Breast epithelium (tissue), 3 donors: ENCODE data around the gene ADAMTSL3.

Experiments
- CTCF ChIP-seq, 3 donors: fragments of 450-650 bp; IDR thresholded peaks; one replicate each; pipeline ENCODE4 v1.5.1; 2016 to 2017; ENCODE audit warnings: antibody characterized with exemption in 3 of 3, mild to moderate bottlenecking in 3 of 3, moderate library complexity in 3 of 3
- POLR2A ChIP-seq: fragments of 450-650 bp; IDR thresholded peaks from one replicate; pipeline ENCODE4 v1.6.1; 2016; ENCODE audit warnings: antibody characterized with exemption, mild to moderate bottlenecking, moderate library complexity

- TF ChIP-seq CTCF (IDR thresholded peaks at IDR 0.05) = no peak
- no peak for TF ChIP-seq POLR2A
These were observed 264.1 kb downstream of the ADAMTSL3 start for GRCh38 chr15:83918011-83918410.
